ENCODE measurements around the gene HIRA.
A peak's percentile ranks its signal among the peaks of the same experiment; 100 is the strongest.
"Not testable (repeated sequence)": the region's sequence is repeated elsewhere in the genome, so short reads cannot be mapped to it uniquely, and the experiment has no call there.

HIRA gene

GRCh38 chr22:19463491-19464469 lies 32.2 kb upstream of the HIRA start:
- DNase-seq: no peak

GRCh38 chr22:19463008-19463407 lies 31.5 kb upstream of the HIRA start:
- no peak for DNase-seq

- no peak for DNase-seq
Observed at GRCh38 chr22:19461506-19461905, 30.0 kb upstream of the HIRA start.

GRCh38 chr22:19460036-19460435 lies 28.5 kb upstream of the HIRA start:
- DNase-seq: no peak

DNA sequence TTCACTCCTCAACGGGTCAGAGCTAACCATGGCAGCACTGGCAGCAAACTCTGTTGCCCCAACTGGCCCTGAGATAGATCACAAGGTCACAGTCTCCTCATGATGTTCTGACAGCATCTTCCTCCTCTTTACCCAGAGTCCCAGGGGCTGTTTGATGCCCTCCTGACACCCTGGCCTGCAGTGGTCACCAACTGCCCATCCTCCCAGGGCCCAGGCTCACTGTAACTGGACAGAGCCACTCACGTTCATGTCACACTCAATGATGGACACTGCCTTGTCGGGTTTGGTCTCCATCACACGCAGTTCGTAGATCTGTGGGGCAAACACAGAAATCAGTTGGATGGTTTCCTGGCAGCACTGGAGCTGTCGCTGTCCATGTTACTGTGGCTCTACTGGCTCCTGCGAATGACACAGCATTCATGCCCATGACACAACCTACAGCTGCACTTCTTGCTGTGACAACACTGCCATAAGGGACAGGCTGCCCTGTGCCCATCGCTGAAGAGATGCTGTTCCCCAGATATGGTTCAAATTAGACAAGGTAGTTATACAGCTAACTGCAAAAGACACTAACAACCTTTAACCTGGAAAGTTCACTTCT lies 26.4 kb upstream of the HIRA start:
- DNase-seq: no peak

DNA sequence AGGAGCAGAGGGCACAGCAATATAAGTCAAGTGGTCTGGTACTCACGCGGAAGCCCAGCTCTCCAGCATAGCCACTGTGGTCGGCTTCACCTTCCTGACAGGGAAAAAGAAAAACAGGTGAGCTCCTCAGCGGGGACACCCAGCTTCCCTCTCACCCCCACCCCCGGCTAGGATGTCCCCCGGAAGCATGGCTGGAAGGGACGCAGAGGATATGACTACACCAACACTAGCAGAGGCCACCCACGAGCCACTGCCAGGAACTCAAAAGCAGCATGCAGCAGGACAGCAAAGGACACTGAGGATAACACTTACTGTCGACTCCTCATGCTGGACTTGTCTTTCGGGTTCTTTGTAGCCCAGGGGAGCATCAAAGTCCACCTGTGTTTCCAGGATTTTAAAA lies 25.0 kb upstream of the HIRA start:
- DNase-seq: no peak

- no peak for DNase-seq
Observed at GRCh38 chr22:19455585-19456370, 24.2 kb upstream of the HIRA start.

GRCh38 chr22:19455033-19455432 lies 23.5 kb upstream of the HIRA start:
- DNase-seq: no peak

- DNase-seq: no peak
Observed at GRCh38 chr22:19454156-19454555, 22.6 kb upstream of the HIRA start.

DNA sequence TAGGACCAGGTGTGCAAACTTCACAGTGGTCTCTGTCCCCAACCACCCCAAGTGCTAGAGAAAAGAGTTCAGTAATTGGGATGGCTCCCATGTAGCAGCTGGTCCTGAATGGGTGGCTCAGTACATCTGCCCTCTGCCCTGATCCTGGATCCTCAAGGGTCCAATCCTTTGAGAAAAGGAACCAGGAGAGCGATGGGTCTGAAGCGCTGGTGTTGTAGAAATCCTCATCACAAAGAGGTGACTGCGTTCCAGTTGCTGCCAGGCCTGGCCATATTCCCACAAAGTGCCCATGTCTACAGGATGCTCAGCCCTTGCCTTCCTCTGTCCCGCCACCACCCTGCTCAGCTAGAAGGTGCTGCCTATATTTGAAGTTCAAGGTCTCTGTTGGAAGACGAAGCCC lies 22.2 kb upstream of the HIRA start:
- DNase-seq: no peak

- DNase-seq: no peak
Observed at GRCh38 chr22:19451570-19451969, 20.0 kb upstream of the HIRA start.

DNA sequence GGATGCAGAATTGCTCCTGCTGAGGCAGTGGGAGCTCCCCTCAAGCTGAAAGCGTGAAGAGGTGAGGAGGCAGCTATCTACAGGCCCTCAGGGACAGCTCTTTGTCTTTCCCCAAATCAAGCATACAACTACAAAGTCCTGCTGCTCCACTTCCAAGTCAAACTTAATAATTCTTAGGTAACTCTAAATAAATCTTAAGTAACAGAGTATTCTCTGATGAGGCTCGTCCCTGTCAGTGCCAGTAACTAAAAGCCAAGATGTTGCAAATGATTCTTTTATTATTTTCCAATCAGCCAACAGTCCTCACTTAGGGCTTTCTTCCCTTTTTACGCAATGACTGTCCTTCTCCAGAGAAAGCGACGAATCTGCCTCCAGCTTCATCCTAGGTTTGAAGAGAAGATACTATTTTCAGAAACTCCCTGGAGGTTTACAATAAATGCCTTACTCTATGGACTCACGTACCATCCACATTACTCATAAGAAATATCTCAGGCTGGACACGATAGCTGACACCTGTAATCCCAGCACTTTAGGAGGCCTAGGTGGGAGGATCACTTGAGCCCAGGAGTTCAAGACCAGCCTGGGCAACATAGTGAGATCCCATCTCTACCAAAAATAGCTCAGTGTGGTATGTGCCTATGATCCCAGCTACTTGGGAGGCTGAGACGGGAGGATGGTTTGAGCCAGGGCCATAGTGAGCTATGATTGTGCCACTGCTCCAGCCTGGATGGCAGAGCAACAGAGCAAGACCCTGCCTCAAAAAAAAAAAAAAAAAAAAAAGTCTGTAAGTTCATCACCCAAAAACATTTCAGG lies 19.0 kb upstream of the HIRA start:
- DNase-seq: no peak

- no peak for DNase-seq
Observed at GRCh38 chr22:19449422-19449767, 17.9 kb upstream of the HIRA start.

DNA sequence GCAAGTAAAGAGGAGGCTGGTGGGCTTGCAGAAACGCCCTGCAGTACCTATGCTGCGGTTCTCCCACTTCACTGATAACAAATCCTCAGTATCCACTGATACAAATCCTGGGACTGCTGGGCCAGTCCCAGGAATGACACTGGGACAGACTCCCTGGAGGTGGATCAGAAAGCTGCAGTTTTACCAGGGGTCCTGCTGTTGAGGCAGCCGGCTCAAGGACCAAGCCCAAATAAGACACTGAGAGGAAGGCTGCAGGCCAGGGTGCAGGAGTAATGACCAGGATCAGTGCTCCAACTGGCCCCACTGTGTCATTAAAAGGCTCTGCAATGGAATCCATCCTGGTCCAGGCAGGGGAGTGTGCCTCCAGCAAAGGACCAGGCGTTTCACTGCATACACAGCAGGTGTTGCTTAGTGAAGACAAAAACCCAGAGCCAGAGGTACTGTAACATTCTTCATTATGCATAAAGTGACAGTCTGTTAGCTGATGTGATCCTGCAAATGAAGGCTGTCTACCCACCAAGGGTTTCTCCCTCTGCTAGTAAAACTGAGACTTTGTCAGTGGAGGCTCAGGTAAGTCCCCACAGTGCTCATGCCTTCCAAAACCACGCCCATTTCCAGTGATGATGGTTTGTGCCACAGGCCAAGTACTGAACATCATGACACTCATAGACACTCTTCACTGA lies 17.3 kb upstream of the HIRA start:
- DNase-seq: no peak

GRCh38 chr22:19448076-19448607 lies 16.6 kb upstream of the HIRA start:
- peak; percentile 84 for DNase-seq

- peak; percentile 95 for DNase-seq
Observed at GRCh38 chr22:19447330-19448075, 16.0 kb upstream of the HIRA start, which contains the start of gene C22orf39. Gene C22orf39 (minus strand): TSS chr22:19447711. CDS start chr22:19447688, 23 bp downstream.

DNA sequence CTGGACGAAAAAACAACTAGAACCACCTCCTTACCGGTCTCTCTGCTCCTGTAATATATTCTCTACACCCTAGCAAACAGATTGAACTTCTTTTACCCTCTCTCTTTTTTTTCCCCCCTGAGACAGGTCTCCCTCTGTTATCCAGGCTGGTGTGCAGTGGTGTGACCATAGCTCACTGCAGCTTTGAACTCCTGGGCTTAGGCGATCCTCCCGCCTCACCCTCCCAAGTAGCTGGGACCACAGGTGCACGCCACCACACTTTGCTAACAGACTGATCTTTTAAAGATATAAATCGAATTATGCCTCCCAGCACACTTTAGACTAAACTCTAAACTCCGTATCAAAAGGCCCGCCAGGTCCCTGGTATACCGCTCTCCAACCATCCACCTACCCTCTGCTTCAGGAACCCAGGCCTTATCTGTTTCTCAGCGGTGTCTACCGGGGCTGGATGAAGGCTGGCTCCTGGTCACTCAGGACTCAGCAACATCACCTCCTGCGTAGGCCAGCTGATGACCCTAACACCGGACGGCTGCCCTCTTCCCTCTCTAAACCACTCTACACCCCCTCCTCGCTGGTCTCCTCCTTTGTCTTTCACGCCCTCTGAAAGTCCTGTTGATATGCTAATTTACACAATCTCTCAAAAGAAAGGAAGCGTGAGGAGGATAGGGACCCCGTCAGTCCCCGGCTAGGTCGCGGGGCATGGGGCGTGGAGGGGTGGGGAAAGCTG lies 15.2 kb upstream of the HIRA start:
- DNase-seq: no peak

DNA sequence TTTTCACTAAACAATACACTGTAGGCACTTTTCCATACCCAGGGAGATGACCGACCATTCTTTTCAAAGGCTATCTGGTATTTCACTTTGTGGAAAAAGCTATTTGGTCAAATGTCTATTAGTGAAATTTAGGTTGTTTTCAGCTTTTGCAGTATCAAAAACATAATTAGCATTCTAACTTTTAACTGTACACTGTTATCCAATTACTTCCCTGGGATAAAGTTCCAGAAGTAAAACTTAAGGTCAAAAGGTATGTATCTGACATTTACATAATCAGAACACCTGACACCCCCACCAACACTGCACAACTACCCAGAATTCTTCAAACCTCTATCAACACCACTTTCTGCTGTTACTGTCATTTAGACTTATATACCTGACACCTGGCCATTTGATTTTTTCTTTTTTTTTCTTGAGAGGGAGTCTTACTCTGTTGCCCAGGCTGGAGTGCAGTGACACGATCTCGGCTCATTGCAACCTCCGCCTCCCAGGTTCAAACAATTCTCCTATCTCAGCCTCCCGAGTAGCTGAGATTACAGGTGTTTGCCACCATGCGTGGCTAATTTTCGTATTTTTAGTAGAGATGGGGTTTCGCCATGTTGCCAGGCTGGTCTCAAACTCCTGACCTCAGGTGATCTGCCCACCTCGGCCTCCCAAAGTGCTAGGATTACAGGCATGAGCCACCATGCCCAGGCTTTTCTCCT lies 13.9 kb upstream of the HIRA start:
- not testable (repeated sequence) for DNase-seq

DNA sequence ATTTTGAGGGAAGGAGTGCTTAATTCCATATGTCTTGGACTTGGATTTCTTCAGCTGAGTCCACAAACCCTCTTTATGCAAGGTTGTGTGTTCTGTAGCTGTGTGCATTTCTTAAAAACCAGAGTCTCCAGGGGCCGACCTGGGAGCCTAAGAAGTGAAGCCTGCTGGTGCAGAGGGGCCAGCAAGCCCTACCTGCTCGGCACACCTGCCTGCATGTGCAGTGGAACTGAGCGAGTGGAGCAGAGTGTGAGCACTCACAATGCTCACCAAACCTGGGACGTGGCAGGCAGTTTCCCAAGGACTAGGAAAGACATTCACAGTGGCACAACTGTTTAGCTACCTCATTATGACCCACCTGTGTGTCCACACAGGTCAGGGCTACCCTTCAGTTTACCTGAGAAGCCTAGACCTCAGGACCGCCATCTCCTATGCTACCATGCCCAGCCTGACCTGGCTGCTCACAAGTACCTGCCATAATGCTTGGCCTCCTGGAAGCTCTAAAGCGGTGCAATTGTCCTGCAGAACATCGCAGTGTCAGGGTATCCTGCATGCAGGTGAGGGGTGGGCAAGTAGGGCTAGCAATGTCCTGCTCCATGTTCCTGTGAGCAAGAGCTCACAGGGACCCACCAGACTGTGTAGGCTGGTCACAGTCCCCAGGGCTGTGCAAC lies 12.1 kb upstream of the HIRA start:
- DNase-seq: no peak

All from NCI-H1092 (cell line).